ENCODE results near the gene KYNU.
"Not testable (repeated sequence)": the region's sequence is repeated elsewhere in the genome, so short reads cannot be mapped to it uniquely, and the experiment has no call there.

- TF ChIP-seq ISL1, ZNF8, SNAI2, TSHZ2, ESRRG (CRISPR knock-in tag; IDR thresholded peaks at IDR 0.05): not testable (repeated sequence)
Measured at GRCh38 chr2:142864605-142865004, 12.9 kb upstream of the KYNU start.
